NCI-H146 treated with DMSO at 0.1 percent for 48 hours (cell line): ENCODE results near the gene MAGI3.

Experiments
- DNase-seq: peaks from one replicate; lab custom pipeline; 2025; ENCODE audit not compliant: unreplicated experiment; lab: John Stamatoyannopoulos, UW

MAGI3 gene

GRCh38 chr1:113641396-113641795, 251.1 kb downstream of the MAGI3 start:
- DNase-seq: no peak

GRCh38 chr1:113647164-113647563, 256.8 kb downstream of the MAGI3 start:
- no peak for DNase-seq

GRCh38 chr1:113648478-113648877, 258.2 kb downstream of the MAGI3 start:
- DNase-seq: no peak

- no peak for DNase-seq
Measured at GRCh38 chr1:113652771-113653170, 262.5 kb downstream of the MAGI3 start.

GRCh38 chr1:113653741-113654140, 263.4 kb downstream of the MAGI3 start:
- no peak for DNase-seq

- DNase-seq: no peak
Measured at GRCh38 chr1:113654883-113655282, 264.6 kb downstream of the MAGI3 start.

GRCh38 chr1:113657126-113657525, 266.8 kb downstream of the MAGI3 start:
- DNase-seq: no peak

- no peak for DNase-seq
Measured at GRCh38 chr1:113657556-113658063, 267.3 kb downstream of the MAGI3 start.

- DNase-seq: no peak
Measured at GRCh38 chr1:113659035-113659434, 268.7 kb downstream of the MAGI3 start.

- DNase-seq: no peak
Measured at GRCh38 chr1:113659556-113659955, 269.2 kb downstream of the MAGI3 start.

- no peak for DNase-seq
Measured at GRCh38 chr1:113660088-113660487, 269.8 kb downstream of the MAGI3 start.

- no peak for DNase-seq
Measured at GRCh38 chr1:113662101-113662500, 271.8 kb downstream of the MAGI3 start.

GRCh38 chr1:113663165-113663951, 273.0 kb downstream of the MAGI3 start:
- no peak for DNase-seq

GRCh38 chr1:113665071-113665470, 274.8 kb downstream of the MAGI3 start:
- no peak for DNase-seq

- DNase-seq: no peak
Measured at GRCh38 chr1:113666126-113666525, 275.8 kb downstream of the MAGI3 start.

GRCh38 chr1:113669988-113670387, 279.7 kb downstream of the MAGI3 start:
- DNase-seq: no peak

GRCh38 chr1:113670650-113671049, 280.3 kb downstream of the MAGI3 start:
- no peak for DNase-seq

- no peak for DNase-seq
Measured at GRCh38 chr1:113672491-113672890, 282.2 kb downstream of the MAGI3 start.

- DNase-seq: peak; percentile 72
Measured at GRCh38 chr1:113674591-113674990, 284.3 kb downstream of the MAGI3 start.

GRCh38 chr1:113675302-113675701, 285.0 kb downstream of the MAGI3 start:
- peak; percentile 56 for DNase-seq

GRCh38 chr1:113676524-113676923, 286.2 kb downstream of the MAGI3 start:
- no peak for DNase-seq

- DNase-seq: peak; percentile 40
Measured at GRCh38 chr1:113677250-113678158, 287.2 kb downstream of the MAGI3 start.
